Astrocyte of the spinal cord (primary cell): ENCODE data around the gene MOV10L1.
"Not testable (repeated sequence)": the region's sequence is repeated elsewhere in the genome, so short reads cannot be mapped to it uniquely, and the experiment has no call there.

Experiments
- DNase-seq: peaks from one replicate; pipeline ENCODE4 v3.0.0; 2011; ENCODE audit warnings: low read depth, low spot score
- H3K4me3 ChIP-seq: 2 replicates; pipeline ENCODE4 v1.5.1; 2011; ENCODE audit warnings: low read depth, mild to moderate bottlenecking, low read length, moderate library complexity
- in situ Hi-C: cut with HindIII; loops from 2 replicates; pipeline ENCODE4 v1.10.0; 2017; ENCODE audit warnings: low sequenced_read_pairs
- TF ChIP-seq, protein P1 (sequence below): IDR thresholded peaks from 2 replicates; pipeline ENCODE4 v1.5.1; 2012; ENCODE audit warnings: low read depth, mild to moderate bottlenecking, low read length, inconsistent platforms

The MOV10L1 gene

DNA sequence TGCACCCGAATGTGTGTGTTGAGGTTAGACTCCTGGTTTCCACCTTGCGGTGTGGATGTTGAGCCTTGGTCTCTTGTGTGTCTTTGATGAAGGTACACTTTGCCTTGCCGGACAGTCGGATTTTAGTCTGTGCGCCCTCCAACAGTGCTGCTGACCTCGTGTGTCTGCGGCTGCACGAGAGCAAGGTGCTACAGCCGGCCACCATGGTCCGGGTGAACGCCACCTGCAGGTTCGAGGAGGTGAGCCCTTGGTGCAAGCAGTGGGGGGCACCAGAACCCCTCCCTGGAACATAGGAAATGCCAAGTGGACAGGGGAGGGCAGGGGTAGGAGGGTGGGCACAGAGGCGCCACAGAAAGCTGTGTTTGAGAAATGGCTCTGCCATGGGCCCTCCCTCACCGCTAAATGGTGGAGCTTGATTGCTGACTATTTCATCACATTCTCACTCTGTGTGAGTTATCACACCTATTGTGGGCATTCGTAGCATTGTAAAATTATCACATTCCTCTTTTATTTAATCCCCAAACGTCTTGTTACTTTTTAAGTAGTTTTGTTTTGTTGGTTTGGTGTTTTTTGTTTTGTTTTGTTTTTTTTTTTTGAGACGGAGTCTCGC is 54.3 kb downstream of the MOV10L1 start:
- H3K4me3 ChIP-seq: no peak overlapping the region
- TF ChIP-seq, protein P1, sequence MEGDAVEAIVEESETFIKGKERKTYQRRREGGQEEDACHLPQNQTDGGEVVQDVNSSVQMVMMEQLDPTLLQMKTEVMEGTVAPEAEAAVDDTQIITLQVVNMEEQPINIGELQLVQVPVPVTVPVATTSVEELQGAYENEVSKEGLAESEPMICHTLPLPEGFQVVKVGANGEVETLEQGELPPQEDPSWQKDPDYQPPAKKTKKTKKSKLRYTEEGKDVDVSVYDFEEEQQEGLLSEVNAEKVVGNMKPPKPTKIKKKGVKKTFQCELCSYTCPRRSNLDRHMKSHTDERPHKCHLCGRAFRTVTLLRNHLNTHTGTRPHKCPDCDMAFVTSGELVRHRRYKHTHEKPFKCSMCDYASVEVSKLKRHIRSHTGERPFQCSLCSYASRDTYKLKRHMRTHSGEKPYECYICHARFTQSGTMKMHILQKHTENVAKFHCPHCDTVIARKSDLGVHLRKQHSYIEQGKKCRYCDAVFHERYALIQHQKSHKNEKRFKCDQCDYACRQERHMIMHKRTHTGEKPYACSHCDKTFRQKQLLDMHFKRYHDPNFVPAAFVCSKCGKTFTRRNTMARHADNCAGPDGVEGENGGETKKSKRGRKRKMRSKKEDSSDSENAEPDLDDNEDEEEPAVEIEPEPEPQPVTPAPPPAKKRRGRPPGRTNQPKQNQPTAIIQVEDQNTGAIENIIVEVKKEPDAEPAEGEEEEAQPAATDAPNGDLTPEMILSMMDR: no peak
- no peak for DNase-seq
- in situ Hi-C loops: no loop called here

DNA sequence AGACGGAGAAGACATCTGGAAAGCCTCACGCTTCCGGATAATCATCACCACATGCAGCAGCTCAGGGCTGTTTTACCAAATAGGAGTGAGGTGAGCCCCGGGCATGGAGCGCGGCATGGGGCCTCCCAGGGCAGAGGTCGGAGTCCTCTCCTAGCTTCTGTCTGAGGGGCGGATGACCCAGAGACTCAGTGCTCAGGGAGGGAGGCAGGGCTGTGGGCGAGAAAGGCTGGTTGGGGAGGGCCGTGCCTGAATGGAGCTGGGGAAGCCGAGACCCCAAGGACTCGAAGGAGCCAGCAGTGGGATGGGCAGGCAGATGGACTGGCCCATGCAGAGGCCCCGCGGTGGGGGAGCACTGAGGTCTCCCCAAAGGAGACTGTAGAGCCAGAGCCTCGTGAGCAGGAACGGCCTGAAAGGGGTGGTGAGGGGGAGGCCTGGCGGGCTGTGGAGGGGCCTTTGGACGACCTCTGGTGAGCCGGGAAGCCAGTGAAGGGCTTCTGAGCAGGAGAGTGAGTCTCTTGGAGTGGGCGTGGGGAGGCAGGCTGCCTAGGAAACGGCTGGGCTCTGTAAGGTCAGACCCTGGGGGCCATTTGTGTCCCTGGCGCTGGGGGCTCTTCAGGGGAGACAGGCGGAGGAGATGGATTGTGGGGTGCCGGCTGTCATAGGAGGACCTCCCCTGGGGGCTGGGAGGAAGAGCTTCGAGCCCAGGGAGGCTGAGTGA is 56.1 kb downstream of the MOV10L1 start:
- TF ChIP-seq, protein P1: no peak
- no peak for DNase-seq
- no peak overlapping the region for H3K4me3 ChIP-seq
- in situ Hi-C loops: no loop called here

DNA sequence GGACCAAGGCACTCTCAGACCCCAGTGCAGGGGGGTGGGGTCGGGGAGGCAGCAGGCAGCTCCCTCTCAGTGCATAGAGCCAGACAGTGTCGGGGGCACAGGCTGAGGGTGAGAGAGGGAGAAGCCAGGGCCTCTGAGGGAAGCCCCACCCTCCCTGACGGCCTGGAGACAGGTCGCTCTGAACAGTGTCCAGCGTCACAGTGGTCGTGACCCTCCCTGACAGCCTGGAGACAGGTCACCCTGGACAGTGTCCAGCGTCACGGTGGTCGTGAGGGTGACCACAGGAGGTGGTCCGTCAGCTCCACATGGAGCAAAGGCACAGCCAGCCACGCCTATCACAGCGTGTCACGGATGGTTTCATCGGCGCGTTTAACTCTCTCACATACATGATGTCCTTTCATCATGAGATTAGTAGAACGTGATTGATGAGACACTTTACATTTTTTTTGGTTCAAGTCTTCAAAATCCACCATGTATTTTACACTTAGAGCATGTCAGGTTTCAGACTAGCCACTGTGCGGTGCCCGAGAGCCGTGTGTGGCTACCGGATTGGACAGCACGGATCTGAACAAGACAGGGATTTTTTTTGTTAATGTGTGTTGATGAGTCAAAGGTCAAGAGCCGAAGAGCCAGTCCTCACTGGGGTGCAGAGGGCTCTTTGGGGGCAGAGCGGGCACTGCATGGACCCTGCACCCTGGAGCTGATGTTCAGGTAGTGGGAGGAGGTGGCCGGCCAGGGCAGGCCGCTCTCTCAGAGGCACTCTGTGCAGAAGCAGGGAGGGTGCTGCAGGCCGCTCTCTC is 56.8 kb downstream of the MOV10L1 start:
- no peak overlapping the region for H3K4me3 ChIP-seq
- peak; percentile 53 for DNase-seq
- in situ Hi-C loops: no loop called here
- TF ChIP-seq, protein P1: peak; percentile 88

DNA sequence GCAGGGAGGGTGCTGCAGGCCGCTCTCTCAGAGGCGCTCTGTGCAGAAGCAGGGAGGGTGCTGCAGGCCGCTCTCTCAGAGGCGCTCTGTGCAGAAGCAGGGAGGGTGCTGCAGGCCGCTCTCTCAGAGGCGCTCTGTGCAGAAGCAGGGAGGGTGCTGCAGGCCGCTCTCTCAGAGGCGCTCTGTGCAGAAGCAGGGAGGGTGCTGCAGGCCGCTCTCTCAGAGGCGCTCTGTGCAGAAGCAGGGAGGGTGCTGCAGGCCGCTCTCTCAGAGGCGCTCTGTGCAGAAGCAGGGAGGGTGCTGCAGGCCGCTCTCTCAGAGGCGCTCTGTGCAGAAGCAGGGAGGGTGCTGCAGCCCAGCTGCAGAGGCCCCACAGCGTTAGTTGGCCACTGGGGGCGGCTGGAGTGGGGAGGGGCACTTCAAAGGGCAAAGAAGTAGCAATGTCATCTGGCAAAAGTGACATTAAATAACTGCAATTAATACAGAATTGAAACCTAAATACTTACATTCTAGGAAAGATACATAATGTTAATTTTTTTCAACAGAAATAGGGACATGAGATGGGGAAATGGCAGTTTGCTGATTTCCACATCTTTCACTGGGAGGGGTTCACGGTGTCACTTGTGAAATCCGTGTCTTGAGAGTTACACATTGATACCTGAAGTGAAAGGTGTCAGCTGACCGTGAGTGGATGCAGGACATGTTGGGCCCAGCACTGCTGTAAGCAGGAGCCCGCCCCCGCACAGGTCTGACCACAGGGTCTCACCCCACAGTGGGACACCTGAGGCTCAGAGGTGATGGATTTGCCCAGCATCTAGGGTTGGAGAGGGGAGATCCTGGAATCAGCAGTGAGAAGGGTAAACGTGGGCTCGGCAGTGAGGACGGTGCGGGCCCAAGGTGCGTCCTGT is 57.7 kb downstream of the MOV10L1 start:
- in situ Hi-C loops, H3K4me3 ChIP-seq, DNase-seq: not testable (repeated sequence)

DNA sequence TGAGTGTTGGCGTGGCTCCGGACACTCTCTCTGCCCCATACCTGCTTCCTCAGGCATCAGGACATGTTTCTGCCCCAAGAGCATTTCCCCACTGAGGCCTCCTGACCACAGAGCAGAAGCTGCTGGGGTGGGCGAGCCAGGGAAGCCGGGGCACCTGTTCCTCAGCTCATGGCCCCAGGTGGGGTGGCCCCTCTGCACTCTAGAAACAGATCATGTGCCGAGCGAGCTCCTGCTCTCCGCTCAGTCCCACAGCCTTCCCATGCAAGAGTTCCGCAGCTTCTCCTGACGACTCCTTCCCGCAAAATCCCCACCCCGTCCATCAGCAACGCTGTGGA is 58.3 kb downstream of the MOV10L1 start:
- DNase-seq: no peak
- TF ChIP-seq, protein P1: no peak
- in situ Hi-C loops: no loop called here
- H3K4me3 ChIP-seq: no peak overlapping the region

DNA sequence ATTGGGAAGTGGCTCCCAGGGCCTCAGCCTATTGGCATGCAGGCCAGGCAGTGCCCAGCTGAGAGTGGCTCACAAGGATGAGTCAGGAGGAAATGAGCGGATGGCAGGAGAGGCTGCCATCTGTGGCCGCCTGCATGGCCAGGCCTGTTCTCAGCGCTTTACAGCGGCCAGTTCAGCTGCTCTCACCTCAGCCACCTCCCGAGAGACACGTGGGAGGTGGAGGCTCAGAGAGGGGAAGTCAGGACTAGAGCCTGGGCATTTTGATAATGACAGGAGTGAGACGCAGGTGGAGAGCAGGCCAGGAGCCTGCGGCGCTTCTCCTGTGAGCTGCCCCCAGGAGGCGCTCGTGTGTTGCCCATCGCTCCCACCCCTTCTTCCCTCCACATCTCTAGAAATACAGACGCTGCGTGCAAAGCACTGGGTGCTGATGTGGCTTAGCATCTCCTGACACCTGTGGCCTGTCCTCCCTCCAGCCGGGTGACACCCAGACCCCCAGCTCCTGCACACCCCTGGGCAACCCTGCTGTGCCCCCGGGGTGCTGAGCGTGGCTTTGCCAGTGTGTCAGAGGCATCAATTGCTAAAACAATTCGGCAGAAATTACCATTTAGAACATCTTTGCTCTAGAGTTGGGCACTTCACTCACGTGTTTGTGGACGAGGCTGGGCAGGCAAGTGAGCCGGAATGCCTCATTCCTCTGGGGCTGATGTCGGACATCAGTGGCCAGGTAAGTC is 59.4 kb downstream of the MOV10L1 start:
- no peak overlapping the region for H3K4me3 ChIP-seq
- TF ChIP-seq, protein P1: peak; percentile 83
- DNase-seq: peak; percentile 53

More for the DNA sequence above, 59.4 kb downstream of the MOV10L1 start:
- in situ Hi-C loops: no loop called here
